VCaP (cell line): ENCODE results near the gene CAP2.

Experiments
- H3K27ac ChIP-seq: fragments of 450-650 bp; 2 replicates; pipeline ENCODE4 v1.5.1; 2017
- TF ChIP-seq, protein P1 (sequence below): fragments of 450-650 bp; conservative IDR thresholded peaks from 2 replicates; pipeline ENCODE4 v1.5.1; 2017; ENCODE audit warnings: mild to moderate bottlenecking, moderate library complexity

The CAP2 gene

DNA sequence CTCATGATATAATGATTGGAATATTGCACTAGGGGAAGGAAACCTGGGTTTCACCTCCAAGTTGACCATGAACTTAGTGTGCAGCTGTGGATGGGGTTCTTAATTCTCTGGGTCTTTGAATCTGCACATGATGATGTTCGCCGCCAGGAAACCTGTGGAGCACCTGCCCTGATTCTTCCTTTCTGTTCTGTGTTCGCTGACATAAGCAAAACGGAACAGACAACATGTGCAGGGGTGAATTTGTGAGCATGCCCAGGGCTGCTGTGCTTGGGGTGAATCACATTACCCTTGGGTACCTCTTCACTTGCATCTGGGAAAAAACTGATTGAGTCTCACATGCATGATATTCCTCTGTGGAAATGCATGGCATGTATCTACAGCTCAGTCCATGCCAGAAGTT is 48.8 kb downstream of the CAP2 start:
- TF ChIP-seq, protein P1, sequence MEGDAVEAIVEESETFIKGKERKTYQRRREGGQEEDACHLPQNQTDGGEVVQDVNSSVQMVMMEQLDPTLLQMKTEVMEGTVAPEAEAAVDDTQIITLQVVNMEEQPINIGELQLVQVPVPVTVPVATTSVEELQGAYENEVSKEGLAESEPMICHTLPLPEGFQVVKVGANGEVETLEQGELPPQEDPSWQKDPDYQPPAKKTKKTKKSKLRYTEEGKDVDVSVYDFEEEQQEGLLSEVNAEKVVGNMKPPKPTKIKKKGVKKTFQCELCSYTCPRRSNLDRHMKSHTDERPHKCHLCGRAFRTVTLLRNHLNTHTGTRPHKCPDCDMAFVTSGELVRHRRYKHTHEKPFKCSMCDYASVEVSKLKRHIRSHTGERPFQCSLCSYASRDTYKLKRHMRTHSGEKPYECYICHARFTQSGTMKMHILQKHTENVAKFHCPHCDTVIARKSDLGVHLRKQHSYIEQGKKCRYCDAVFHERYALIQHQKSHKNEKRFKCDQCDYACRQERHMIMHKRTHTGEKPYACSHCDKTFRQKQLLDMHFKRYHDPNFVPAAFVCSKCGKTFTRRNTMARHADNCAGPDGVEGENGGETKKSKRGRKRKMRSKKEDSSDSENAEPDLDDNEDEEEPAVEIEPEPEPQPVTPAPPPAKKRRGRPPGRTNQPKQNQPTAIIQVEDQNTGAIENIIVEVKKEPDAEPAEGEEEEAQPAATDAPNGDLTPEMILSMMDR, result no peak
- H3K27ac ChIP-seq, result no peak overlapping the region

DNA sequence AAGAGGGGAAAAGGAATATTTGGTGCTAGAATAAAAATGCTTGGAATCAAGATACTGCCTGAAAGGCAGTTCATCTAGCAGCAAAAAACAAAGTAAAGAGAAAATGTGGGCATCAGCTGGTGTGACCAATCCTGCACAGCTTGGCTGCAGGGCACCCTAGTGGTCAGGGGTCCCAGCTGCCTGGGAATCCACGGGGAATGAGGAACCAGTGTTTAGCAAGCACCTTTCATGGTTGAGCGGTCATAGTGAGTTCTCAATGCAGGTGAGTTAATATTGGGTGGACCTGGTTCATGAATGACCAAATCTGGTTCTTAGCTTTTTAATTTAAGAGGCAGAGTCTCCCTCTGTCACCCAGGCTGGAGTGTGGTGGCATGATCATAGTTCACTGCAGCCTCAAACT is 53.3 kb downstream of the CAP2 start:
- no peak overlapping the region for H3K27ac ChIP-seq
- TF ChIP-seq, protein P1, result no peak

DNA sequence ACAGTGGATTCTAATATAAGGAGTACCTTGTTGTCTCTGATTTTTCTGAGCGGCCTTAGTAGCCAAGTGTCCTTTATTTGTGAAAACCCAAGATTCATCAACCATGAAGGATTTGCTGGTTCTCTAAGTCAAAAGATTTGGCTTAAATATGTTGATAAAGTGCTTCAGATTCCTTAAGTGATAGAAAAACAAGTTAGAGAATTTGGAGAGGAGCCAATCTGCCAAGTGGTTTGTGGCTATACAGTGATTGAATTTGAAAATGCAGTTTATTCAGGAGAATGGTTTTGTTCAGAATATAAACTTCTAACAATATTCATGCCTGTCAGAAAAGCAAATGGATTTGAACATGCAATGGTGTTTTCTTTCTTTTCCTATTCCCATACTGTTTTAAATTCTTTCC is 54.8 kb downstream of the CAP2 start:
- H3K27ac ChIP-seq, result no peak overlapping the region
- TF ChIP-seq, protein P1, result no peak

DNA sequence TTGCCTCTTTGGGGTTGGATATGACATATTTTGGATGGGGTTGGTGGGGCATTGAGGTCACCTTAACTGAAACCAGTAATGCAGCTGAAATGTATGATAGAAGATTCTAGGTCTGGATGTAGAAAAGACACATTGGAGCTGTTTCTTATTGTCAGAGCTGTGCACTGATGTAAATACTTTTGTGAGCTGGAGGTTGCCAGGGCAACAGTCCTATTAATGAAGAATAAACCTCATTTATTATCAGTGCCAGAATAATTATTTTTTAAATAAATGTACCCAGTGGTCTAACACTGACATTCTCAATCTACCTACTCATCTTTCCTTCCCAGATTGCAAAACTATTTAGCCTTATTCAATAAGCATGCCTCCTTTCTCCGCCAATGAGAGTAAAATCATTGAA is 57.0 kb downstream of the CAP2 start:
- TF ChIP-seq, protein P1, result no peak
- H3K27ac ChIP-seq, result no peak overlapping the region

DNA sequence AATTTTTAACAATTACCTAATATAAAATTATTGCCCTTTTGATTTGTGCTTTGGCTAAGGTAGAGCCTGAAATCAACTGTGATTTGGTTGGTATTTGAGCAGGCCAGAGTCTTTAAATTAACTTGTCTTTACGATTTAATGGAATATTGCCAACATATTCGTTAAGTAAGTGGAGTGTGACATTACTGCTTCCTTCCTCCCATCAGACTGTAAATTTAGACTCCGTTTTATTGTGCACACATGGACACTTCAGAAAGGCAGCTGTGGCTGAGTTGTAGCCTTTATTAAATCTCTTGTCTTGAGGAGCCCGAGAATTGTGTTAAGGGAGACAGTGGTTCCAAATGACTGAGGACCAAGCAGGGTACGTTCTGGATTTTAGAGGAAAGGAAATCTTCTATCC is 57.4 kb downstream of the CAP2 start:
- TF ChIP-seq, protein P1, result no peak
- H3K27ac ChIP-seq, result no peak overlapping the region

DNA sequence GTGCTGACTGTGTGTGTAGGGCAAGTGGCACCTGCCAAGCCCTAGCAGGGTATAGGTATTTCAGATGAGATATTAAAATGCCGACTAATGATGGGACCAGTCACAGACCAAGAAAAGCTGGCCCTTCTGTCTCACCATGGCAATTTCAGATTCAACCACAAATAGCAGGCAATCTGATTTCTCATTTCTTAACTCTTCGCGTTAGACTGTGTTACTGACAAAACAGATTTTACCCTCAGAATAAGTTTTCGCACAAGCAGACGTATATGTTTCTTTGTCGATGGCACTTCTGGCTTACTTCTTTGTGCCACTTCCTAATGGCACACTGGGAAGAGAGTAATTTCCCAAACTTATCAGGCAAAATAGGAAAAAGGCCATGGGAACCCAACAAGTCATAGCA is 58.7 kb downstream of the CAP2 start:
- TF ChIP-seq, protein P1, result no peak

DNA sequence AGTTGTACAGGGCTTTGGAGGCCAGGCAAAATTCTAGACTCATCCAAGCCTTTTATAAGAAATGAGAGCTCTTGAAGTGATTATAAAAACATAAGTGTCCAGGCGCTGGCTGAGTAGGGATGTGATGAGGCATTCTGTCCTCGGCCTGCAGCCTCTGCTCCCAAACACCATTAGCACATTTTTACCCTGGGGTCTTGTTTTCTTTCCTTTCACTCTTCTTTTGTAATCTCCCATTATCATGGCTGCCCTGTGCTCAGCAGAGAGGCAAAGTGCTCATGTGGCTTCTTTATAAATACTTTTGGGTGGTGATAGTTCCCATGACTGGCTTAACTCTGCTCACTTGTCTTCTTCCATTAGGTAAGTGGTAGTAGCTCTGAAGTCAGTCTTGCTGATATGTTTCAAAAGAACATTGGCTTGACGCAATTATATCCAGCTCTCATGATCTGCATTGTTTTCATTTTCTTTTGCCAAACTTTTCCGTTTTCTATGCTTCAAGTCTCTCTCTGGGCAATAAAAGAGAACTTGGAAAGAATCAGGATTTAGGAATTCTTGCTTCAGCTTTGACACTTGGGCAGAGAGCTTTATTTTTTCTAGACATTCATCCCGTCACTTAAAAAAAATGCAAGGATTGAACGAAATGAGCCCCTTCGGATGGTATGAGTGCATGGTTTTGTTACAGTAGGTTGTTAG is 61.1 kb downstream of the CAP2 start:
- no peak overlapping the region for H3K27ac ChIP-seq
- TF ChIP-seq, protein P1, result no peak

More for the DNA sequence above, 58.7 kb downstream of the CAP2 start:
- H3K27ac ChIP-seq, result no peak overlapping the region
